Measurements from ENCODE around the gene KCNC4. TPM values are rescaled to one million over a fixed set of nuclear protein-coding genes. Genes with fewer than 3 reads are reported as not detected.

KCNC4 gene
- total RNA-seq, 1 experiment from 2014 or later = 0.24 TPM

GRCh38 chr1:110187139-110187890 is 22.8 kb upstream of the KCNC4 start:
- no peak for DNase-seq (ENCODE audit: low spot score)
- H3K4me3 ChIP-seq (ENCODE audit: low read depth, low read length, poor library complexity, severe bottlenecking) = no peak overlapping the region
- no peaks in the 10 kb centered on the region for H3K4me1 ChIP-seq (ENCODE audit: insufficient read depth, low read length, poor library complexity, severe bottlenecking)
- H3K27ac ChIP-seq (ENCODE audit: low read depth, low read length, poor library complexity, severe bottlenecking) = no peak overlapping the region
- H3K27me3 ChIP-seq (replicated peaks; ENCODE audit: insufficient read depth, low read depth, low read length, poor library complexity) = peaks cover 16% of the 10 kb centered on the region
- ChIA-PET POLR2A (ENCODE audit: low non-redundant PET) (no interaction called here), CTCF (interaction anchor here (0.7 kb wide), 1 partner anchor 840 kb away, joined by 3 read pairs; no protein-coding TSS in a partner anchor)
- no TSS peak for BruUV-seq (replicated peaks)
- TF ChIP-seq EZH2 (IDR thresholded peaks at IDR 0.05; ENCODE audit: borderline replicate concordance, low read depth, low read length, poor library complexity, severe bottlenecking) (no peak), CTCF (conservative IDR thresholded peaks at IDR 0.05; ENCODE audit: low read depth, low read length) (no peak)
- H3K9me3 ChIP-seq (ENCODE audit: low read depth, low read length, poor library complexity, severe bottlenecking) = no peaks in the 10 kb centered on the region
- H3K36me3 ChIP-seq (ENCODE audit: insufficient read depth, low read length, poor library complexity, severe bottlenecking) = no peaks in the 10 kb centered on the region
- intact Hi-C loops (cut with micrococcal nuclease; ENCODE audit: unreplicated experiment) = no loop called here

GRCh38 chr1:110188035-110188618 is 22.0 kb upstream of the KCNC4 start:
- TF ChIP-seq EZH2 (IDR thresholded peaks at IDR 0.05; ENCODE audit: borderline replicate concordance, low read depth, low read length, poor library complexity, severe bottlenecking) (no peak), CTCF (conservative IDR thresholded peaks at IDR 0.05; ENCODE audit: low read depth, low read length) (no peak)
- H3K36me3 ChIP-seq (ENCODE audit: insufficient read depth, low read length, poor library complexity, severe bottlenecking) = no peaks in the 10 kb centered on the region
- H3K27me3 ChIP-seq (replicated peaks; ENCODE audit: insufficient read depth, low read depth, low read length, poor library complexity) = peaks cover 10% of the 10 kb centered on the region
- no TSS peak for BruUV-seq (replicated peaks)
- CTCF ChIA-PET = no interaction called here
- no peaks in the 10 kb centered on the region for H3K4me1 ChIP-seq (ENCODE audit: insufficient read depth, low read length, poor library complexity, severe bottlenecking)
- H3K27ac ChIP-seq (ENCODE audit: low read depth, low read length, poor library complexity, severe bottlenecking) = no peak overlapping the region
- intact Hi-C loops (cut with micrococcal nuclease; ENCODE audit: unreplicated experiment) = no loop called here
- POLR2A ChIA-PET (ENCODE audit: low non-redundant PET) = no interaction called here
- no peaks in the 10 kb centered on the region for H3K9me3 ChIP-seq (ENCODE audit: low read depth, low read length, poor library complexity, severe bottlenecking)
- no peak overlapping the region for H3K4me3 ChIP-seq (ENCODE audit: low read depth, low read length, poor library complexity, severe bottlenecking)
- DNase-seq (ENCODE audit: low spot score) = no peak

GRCh38 chr1:110189181-110189580 is 20.9 kb upstream of the KCNC4 start:
- no peak overlapping the region for H3K4me3 ChIP-seq (ENCODE audit: low read depth, low read length, poor library complexity, severe bottlenecking)
- intact Hi-C loops (cut with micrococcal nuclease; ENCODE audit: unreplicated experiment) = no loop called here
- no peaks in the 10 kb centered on the region for H3K36me3 ChIP-seq (ENCODE audit: insufficient read depth, low read length, poor library complexity, severe bottlenecking)
- H3K4me1 ChIP-seq (ENCODE audit: insufficient read depth, low read length, poor library complexity, severe bottlenecking) = no peaks in the 10 kb centered on the region
- no TSS peak for BruUV-seq (replicated peaks)
- no peak for TF ChIP-seq CTCF (conservative IDR thresholded peaks at IDR 0.05; ENCODE audit: low read depth, low read length)
- TF ChIP-seq EZH2 (IDR thresholded peaks at IDR 0.05; ENCODE audit: borderline replicate concordance, low read depth, low read length, poor library complexity, severe bottlenecking) = no peak
- no peaks in the 10 kb centered on the region for H3K9me3 ChIP-seq (ENCODE audit: low read depth, low read length, poor library complexity, severe bottlenecking)
- POLR2A ChIA-PET (ENCODE audit: low non-redundant PET) = no interaction called here
- peaks cover 5% of the 10 kb centered on the region for H3K27me3 ChIP-seq (replicated peaks; ENCODE audit: insufficient read depth, low read depth, low read length, poor library complexity)
- DNase-seq (ENCODE audit: low spot score) = no peak
- CTCF ChIA-PET = no interaction called here
- no peak overlapping the region for H3K27ac ChIP-seq (ENCODE audit: low read depth, low read length, poor library complexity, severe bottlenecking)
